DOHH2 (cell line): ENCODE measurements around the gene RBM12.

ENCODE experiments used
- H3F3A ChIP-seq: fragments of 200-600 bp; sonication (generic), shearing (Covaris generic); 2 replicates; pipeline ENCODE4 v1.6.0; 2016; ENCODE audit warnings: antibody characterized with exemption, mild to moderate bottlenecking; ENCODE audit not compliant: control insufficient read depth, insufficient read depth
- H3K27ac ChIP-seq: fragments of 200-600 bp; sonication (generic); 2 replicates; pipeline ENCODE4 v1.5.1; 2014; ENCODE audit warnings: low read depth, mild to moderate bottlenecking, low read length, moderate library complexity
- H3K27me3 ChIP-seq: fragments of 200-600 bp; sonication (generic); 2 replicates; pipeline ENCODE4 v1.6.1; 2014; ENCODE audit warnings: mild to moderate bottlenecking, low read length, mixed read lengths; ENCODE audit not compliant: control insufficient read depth
- H3K36me3 ChIP-seq: fragments of 200-600 bp; sonication (generic); 2 replicates; pipeline ENCODE4 v1.6.1; 2014; ENCODE audit warnings: mild to moderate bottlenecking, low read length, moderate library complexity, mixed read lengths; ENCODE audit not compliant: control insufficient read depth
- H3K4me1 ChIP-seq: fragments of 200-600 bp; sonication (generic); 2 replicates; pipeline ENCODE4 v1.6.1; 2014; ENCODE audit warnings: mild to moderate bottlenecking, low read length, mixed read lengths; ENCODE audit not compliant: control insufficient read depth
- H3K4me2 ChIP-seq: fragments of 200-600 bp; sonication (generic); 2 replicates; pipeline ENCODE4 v1.6.0; 2014; ENCODE audit warnings: mild to moderate bottlenecking, low read length, moderate library complexity
- H3K4me3 ChIP-seq: fragments of 200-600 bp; sonication (generic); 2 replicates; pipeline ENCODE4 v1.5.1; 2014; ENCODE audit warnings: mild to moderate bottlenecking, low read length, mixed read lengths
- H3K79me2 ChIP-seq: fragments of 200-600 bp; sonication (generic); 2 replicates; pipeline ENCODE4 v1.6.1; 2014; ENCODE audit warnings: mild to moderate bottlenecking, low read length, mixed read lengths; ENCODE audit not compliant: control insufficient read depth
- H3K9me2 ChIP-seq: fragments of 200-600 bp; sonication (generic); replicated peaks from 2 replicates; pipeline ENCODE4 v1.6.1; 2014; ENCODE audit warnings: mild to moderate bottlenecking, low read length, mixed read lengths; ENCODE audit not compliant: control insufficient read depth
- H3K9me3 ChIP-seq: fragments of 200-600 bp; sonication (generic); 2 replicates; pipeline ENCODE4 v1.6.1; 2014; ENCODE audit warnings: antibody characterized with exemption, low read length, mixed read lengths; ENCODE audit not compliant: control insufficient read depth, insufficient read depth
- H4K20me1 ChIP-seq: fragments of 200-600 bp; sonication (generic); 2 replicates; pipeline ENCODE4 v1.6.0; 2014; ENCODE audit warnings: low read depth, mild to moderate bottlenecking, antibody characterized with exemption, low read length, moderate library complexity; ENCODE audit not compliant: control insufficient read depth, insufficient read depth
- EZH2phosphoT487 ChIP-seq: fragments of 200-600 bp; sonication (generic); IDR thresholded peaks from 2 replicates; pipeline ENCODE4 v1.6.1; 2017; ENCODE audit warnings: borderline replicate concordance, mild to moderate bottlenecking, antibody characterized with exemption, low read length, moderate library complexity, mixed read lengths
- TF ChIP-seq, protein P1 (sequence below): fragments of 200-600 bp; sonication (generic); IDR thresholded peaks from one replicate; pipeline ENCODE4 v1.5.1; 2014; ENCODE audit warnings: antibody characterized with exemption, mild to moderate bottlenecking, low read depth, low read length; ENCODE audit not compliant: poor library complexity, severe bottlenecking

The RBM12 gene

DNA sequence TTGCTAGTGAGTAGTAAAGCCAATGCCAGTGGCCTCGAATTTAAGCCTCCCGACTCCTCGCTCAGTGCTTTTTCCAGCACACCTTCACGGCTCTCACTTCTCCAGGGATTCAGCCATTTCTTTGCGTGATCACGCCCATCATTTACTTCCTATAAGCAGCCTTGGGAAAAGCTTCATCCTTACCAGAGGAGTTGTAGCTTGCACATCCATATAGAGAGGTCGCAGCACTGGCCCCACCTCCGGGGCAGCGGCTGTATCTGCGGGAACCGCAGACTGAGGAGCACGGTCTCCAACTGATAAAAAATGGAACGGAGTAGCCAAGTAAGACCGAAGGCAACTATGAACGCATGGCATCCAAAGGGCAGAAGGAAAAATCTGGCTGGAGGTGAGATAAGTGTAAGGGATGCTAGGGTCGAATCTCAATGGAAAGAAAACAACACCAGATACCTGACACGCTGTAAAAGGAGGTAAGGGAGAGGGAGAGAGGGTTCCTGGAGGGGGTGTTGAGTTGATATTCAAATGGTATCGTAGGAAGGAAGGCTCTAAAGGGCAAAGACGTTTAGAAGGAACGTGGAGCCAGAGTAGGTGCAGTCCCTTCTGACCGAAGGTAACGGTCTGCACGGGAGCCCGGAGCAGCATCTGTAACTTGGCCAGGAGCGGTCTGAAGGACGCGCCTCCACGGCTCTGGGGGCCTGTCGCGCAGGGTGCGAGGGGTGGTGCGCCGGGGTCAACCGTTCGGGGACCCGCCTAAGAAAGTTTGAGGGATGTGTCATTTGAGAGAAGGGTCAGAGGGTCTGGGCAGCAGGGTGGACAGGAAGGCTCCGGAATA lies 33.8 kb upstream of the RBM12 start:
- peak overlapping the region; percentile 84 for H3K4me2 ChIP-seq
- H4K20me1 ChIP-seq: no peaks in the 10 kb centered on the region
- peak overlapping the region; percentile 97 for H3K4me3 ChIP-seq
- peaks cover 29% of the 10 kb centered on the region for H3K4me1 ChIP-seq
- peak overlapping the region; percentile 83 for H3K27ac ChIP-seq
- peaks cover 56% of the 10 kb centered on the region for H3K36me3 ChIP-seq
- peaks cover 37% of the 10 kb centered on the region for H3K79me2 ChIP-seq
- H3K9me3 ChIP-seq: no peaks in the 10 kb centered on the region
- no peaks in the 10 kb centered on the region for H3K9me2 ChIP-seq
- no peaks in the 10 kb centered on the region for H3K27me3 ChIP-seq
- TF ChIP-seq, protein P1, sequence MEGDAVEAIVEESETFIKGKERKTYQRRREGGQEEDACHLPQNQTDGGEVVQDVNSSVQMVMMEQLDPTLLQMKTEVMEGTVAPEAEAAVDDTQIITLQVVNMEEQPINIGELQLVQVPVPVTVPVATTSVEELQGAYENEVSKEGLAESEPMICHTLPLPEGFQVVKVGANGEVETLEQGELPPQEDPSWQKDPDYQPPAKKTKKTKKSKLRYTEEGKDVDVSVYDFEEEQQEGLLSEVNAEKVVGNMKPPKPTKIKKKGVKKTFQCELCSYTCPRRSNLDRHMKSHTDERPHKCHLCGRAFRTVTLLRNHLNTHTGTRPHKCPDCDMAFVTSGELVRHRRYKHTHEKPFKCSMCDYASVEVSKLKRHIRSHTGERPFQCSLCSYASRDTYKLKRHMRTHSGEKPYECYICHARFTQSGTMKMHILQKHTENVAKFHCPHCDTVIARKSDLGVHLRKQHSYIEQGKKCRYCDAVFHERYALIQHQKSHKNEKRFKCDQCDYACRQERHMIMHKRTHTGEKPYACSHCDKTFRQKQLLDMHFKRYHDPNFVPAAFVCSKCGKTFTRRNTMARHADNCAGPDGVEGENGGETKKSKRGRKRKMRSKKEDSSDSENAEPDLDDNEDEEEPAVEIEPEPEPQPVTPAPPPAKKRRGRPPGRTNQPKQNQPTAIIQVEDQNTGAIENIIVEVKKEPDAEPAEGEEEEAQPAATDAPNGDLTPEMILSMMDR: no peak
- TF ChIP-seq EZH2phosphoT487: no peak
- peaks cover 36% of the 10 kb centered on the region for H3F3A ChIP-seq

DNA sequence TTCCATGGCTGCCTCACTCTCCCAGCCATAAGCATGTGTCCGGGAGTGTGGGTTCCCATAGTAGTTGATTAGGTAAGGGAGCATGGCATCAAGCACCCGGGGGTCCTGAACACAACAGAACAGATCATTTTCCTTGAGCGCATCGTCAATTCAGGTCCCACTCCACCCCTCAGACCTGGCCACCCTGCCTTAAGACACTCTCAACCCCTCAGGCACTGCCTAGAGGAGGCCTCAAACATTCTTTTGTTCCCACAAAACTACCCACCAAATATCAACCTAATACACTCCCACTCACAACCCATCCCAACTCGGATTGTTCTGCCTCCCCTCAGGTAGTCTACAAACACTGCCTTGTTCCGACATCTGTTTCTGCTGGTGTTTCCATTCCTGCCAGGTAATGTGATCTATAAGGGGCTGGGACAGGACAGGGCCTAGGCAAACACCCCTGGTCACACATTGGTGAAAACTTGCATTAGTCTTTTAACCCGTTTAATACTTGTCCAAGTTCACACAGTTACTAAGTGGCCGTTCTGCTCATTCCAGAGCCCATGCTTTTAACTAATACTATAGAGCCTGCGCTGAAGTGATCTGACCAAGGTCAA lies 33.1 kb upstream of the RBM12 start:
- Histone ChIP-seq H3K4me2 (peak overlapping the region; percentile 84), H3K9me2 (no peaks in the 10 kb centered on the region), H3K4me1 (peaks cover 29% of the 10 kb centered on the region), H3K27ac (no peak overlapping the region), H3K9me3 (no peaks in the 10 kb centered on the region), H3K79me2 (peaks cover 37% of the 10 kb centered on the region), H4K20me1 (no peaks in the 10 kb centered on the region), H3K27me3 (no peaks in the 10 kb centered on the region), H3F3A (peaks cover 29% of the 10 kb centered on the region), H3K36me3 (peaks cover 48% of the 10 kb centered on the region), H3K4me3 (peak overlapping the region; percentile 97)
- TF ChIP-seq, protein P1: no peak
- no peak for TF ChIP-seq EZH2phosphoT487

DNA sequence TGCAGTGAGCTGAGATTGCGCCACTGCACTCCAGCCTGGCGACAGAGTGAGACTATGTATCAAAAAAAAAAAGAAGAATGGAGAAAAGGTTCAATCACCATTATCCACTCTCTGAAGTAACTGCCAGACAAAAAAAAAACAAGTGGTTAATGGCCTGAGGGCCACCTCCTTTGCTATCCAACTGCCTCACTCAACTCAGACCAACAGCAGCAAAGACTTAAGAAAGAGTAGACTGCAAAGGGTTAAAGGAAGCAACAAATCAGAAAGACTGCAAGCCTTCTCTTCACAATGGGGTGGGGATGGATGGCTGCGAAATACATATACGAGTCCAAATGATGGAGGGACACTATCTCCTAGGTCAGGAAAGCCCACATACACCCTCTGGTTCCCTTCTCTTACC lies 31.3 kb upstream of the RBM12 start:
- no peak overlapping the region for H3K27ac ChIP-seq
- no peak overlapping the region for H3K4me2 ChIP-seq
- no peak for TF ChIP-seq EZH2phosphoT487
- TF ChIP-seq, protein P1: no peak
- no peaks in the 10 kb centered on the region for H3K9me3 ChIP-seq
- H3K27me3 ChIP-seq: no peaks in the 10 kb centered on the region
- peaks cover 30% of the 10 kb centered on the region for H3K36me3 ChIP-seq
- peaks cover 13% of the 10 kb centered on the region for H3F3A ChIP-seq
- peaks cover 33% of the 10 kb centered on the region for H3K79me2 ChIP-seq
- no peaks in the 10 kb centered on the region for H4K20me1 ChIP-seq
- H3K9me2 ChIP-seq: no peaks in the 10 kb centered on the region
- peaks cover 24% of the 10 kb centered on the region for H3K4me1 ChIP-seq
- no peak overlapping the region for H3K4me3 ChIP-seq
